ENCODE results near the gene KTN1.

Gene KTN1

GRCh38 chr14:55580470-55581341, 699 bp downstream of the KTN1 start:
- H3K9me3 ChIP-seq (ENCODE audit: control insufficient read depth, low read length), result no peaks in the 10 kb centered on the region
- H3K4me3 ChIP-seq (ENCODE audit: low read length), result peak overlapping the region; percentile 89
- no peaks in the 10 kb centered on the region for H3K36me3 ChIP-seq (ENCODE audit: control insufficient read depth, insufficient read depth, low read length)
- H3K9ac ChIP-seq (ENCODE audit: low read length), result peak overlapping the region; percentile 86
- peaks cover 33% of the 10 kb centered on the region for H3K4me1 ChIP-seq (ENCODE audit: control insufficient read depth, insufficient read depth, low read length)
- H3K27me3 ChIP-seq (ENCODE audit: control insufficient read depth, insufficient read depth, low read length), result peaks cover 7% of the 10 kb centered on the region

GRCh38 chr14:55581342-55581771, 1.4 kb downstream of the KTN1 start:
- H3K9ac ChIP-seq (ENCODE audit: low read length), result peak overlapping the region; percentile 86

DNA sequence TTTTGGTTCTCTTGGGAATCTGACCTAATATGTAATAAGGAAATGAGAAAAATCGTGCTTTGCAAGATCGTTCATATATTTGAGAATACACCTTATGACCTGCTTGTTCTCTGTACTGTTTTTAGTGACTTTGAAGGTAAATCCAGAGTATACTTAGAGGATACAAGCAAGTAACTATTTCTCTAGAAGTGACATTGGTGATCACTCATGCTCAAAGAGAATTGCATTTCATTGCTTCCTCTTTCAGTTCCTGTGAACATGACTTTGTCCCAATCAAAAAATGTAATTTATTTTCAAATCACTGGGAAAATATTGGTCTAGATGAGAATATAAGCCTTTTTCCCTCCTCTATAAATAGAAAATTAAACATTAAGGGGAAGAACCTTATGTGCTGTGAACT, 2.7 kb downstream of the KTN1 start:
- Histone ChIP-seq H3K4me1 (ENCODE audit: control insufficient read depth, insufficient read depth, low read length) (peaks cover 38% of the 10 kb centered on the region), H3K36me3 (ENCODE audit: control insufficient read depth, insufficient read depth, low read length) (no peaks in the 10 kb centered on the region), H3K4me3 (ENCODE audit: low read length) (no peak overlapping the region), H3K27me3 (ENCODE audit: control insufficient read depth, insufficient read depth, low read length) (peaks cover 7% of the 10 kb centered on the region), H3K9me3 (ENCODE audit: control insufficient read depth, low read length) (no peaks in the 10 kb centered on the region), H3K9ac (ENCODE audit: low read length) (no peak overlapping the region)

More at GRCh38 chr14:55581342-55581771, 1.4 kb downstream of the KTN1 start:
- Histone ChIP-seq H3K9me3 (ENCODE audit: control insufficient read depth, low read length) (no peaks in the 10 kb centered on the region), H3K36me3 (ENCODE audit: control insufficient read depth, insufficient read depth, low read length) (no peaks in the 10 kb centered on the region), H3K4me1 (ENCODE audit: control insufficient read depth, insufficient read depth, low read length) (peaks cover 38% of the 10 kb centered on the region), H3K27me3 (ENCODE audit: control insufficient read depth, insufficient read depth, low read length) (peaks cover 7% of the 10 kb centered on the region), H3K4me3 (ENCODE audit: low read length) (peak overlapping the region; percentile 89)

GRCh38 chr14:55583942-55584468, 4.0 kb downstream of the KTN1 start:
- H3K9me3 ChIP-seq (ENCODE audit: control insufficient read depth, low read length), result no peaks in the 10 kb centered on the region
- H3K9ac ChIP-seq (ENCODE audit: low read length), result no peak overlapping the region
- peaks cover 45% of the 10 kb centered on the region for H3K4me1 ChIP-seq (ENCODE audit: control insufficient read depth, insufficient read depth, low read length)
- H3K27me3 ChIP-seq (ENCODE audit: control insufficient read depth, insufficient read depth, low read length), result peaks cover 7% of the 10 kb centered on the region
- no peak overlapping the region for H3K4me3 ChIP-seq (ENCODE audit: low read length)
- H3K36me3 ChIP-seq (ENCODE audit: control insufficient read depth, insufficient read depth, low read length), result no peaks in the 10 kb centered on the region

GRCh38 chr14:55585854-55586253, 5.8 kb downstream of the KTN1 start:
- Histone ChIP-seq H3K4me3 (ENCODE audit: low read length) (no peak overlapping the region), H3K4me1 (ENCODE audit: control insufficient read depth, insufficient read depth, low read length) (peaks cover 45% of the 10 kb centered on the region), H3K27me3 (ENCODE audit: control insufficient read depth, insufficient read depth, low read length) (peaks cover 6% of the 10 kb centered on the region), H3K36me3 (ENCODE audit: control insufficient read depth, insufficient read depth, low read length) (no peaks in the 10 kb centered on the region), H3K9me3 (ENCODE audit: control insufficient read depth, low read length) (no peaks in the 10 kb centered on the region), H3K9ac (ENCODE audit: low read length) (no peak overlapping the region)

DNA sequence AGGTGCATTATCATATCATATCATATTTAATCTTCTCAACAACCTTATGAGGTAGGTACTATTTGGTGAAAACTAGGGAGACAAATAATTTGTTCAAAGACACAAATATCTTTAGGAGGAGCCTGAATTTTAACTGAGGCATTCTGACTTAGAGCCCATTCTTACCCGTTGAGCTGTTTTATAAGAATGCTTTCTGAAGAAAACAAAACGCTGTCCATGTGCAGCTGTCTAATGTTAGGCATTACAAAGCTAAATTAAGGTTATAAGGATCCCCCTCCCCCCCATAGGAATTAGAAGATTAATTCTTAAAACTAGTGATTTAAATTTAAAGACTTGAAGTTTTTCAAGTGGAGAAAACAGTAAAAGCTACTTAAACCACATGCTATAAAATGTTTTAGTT, 6.4 kb downstream of the KTN1 start:
- H3K9me3 ChIP-seq (ENCODE audit: control insufficient read depth, low read length), result no peaks in the 10 kb centered on the region
- H3K4me3 ChIP-seq (ENCODE audit: low read length), result no peak overlapping the region
- no peak overlapping the region for H3K9ac ChIP-seq (ENCODE audit: low read length)
- peaks cover 3% of the 10 kb centered on the region for H3K27me3 ChIP-seq (ENCODE audit: control insufficient read depth, insufficient read depth, low read length)
- H3K4me1 ChIP-seq (ENCODE audit: control insufficient read depth, insufficient read depth, low read length), result peaks cover 40% of the 10 kb centered on the region
- no peaks in the 10 kb centered on the region for H3K36me3 ChIP-seq (ENCODE audit: control insufficient read depth, insufficient read depth, low read length)

DNA sequence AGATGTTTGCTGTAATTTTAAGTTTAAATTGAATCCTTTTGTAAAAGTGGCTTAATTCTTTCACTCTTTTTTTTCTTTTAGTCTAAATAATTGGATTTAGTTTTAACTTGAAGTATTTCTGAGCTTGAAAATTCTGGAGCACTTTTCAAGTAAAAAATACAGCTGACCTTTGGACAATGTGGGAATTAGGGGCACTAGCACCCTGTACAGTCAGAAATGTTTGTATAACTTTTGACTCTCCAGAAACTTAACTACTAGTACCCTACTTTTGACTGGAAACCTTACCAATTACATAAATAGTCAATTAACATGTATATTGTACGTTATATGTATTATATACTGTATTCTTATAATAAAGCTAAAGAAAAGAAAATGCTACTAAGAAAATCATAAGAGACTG, 7.8 kb downstream of the KTN1 start:
- Histone ChIP-seq H3K27me3 (ENCODE audit: control insufficient read depth, insufficient read depth, low read length) (no peaks in the 10 kb centered on the region), H3K36me3 (ENCODE audit: control insufficient read depth, insufficient read depth, low read length) (no peaks in the 10 kb centered on the region), H3K9ac (ENCODE audit: low read length) (no peak overlapping the region), H3K4me3 (ENCODE audit: low read length) (no peak overlapping the region), H3K9me3 (ENCODE audit: control insufficient read depth, low read length) (no peaks in the 10 kb centered on the region), H3K4me1 (ENCODE audit: control insufficient read depth, insufficient read depth, low read length) (peaks cover 32% of the 10 kb centered on the region)

GRCh38 chr14:55588259-55588699, 8.3 kb downstream of the KTN1 start:
- Histone ChIP-seq H3K4me3 (ENCODE audit: low read length) (no peak overlapping the region), H3K4me1 (ENCODE audit: control insufficient read depth, insufficient read depth, low read length) (peaks cover 29% of the 10 kb centered on the region), H3K9me3 (ENCODE audit: control insufficient read depth, low read length) (no peaks in the 10 kb centered on the region), H3K36me3 (ENCODE audit: control insufficient read depth, insufficient read depth, low read length) (no peaks in the 10 kb centered on the region), H3K9ac (ENCODE audit: low read length) (no peak overlapping the region), H3K27me3 (ENCODE audit: control insufficient read depth, insufficient read depth, low read length) (no peaks in the 10 kb centered on the region)

DNA sequence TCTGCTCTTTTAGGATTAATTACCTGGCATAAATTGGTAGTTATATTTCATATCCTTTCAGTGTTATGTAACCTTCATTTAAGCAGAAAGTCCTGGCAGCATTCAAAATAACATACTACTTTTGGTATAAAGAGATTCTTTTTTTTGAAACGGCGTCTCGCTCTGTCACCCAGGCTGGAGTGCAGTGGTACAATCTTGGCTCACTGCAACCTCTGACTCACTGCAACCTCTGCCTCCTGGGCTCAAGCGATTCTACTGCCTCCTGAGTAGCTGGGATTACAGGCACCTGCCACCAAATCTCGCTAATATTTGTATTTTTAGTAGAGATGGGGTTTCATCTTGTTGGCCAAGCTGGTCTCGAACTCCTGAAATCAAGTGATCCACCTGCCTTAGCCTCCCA, 9.2 kb downstream of the KTN1 start:
- Histone ChIP-seq H3K9ac (ENCODE audit: low read length) (no peak overlapping the region), H3K9me3 (ENCODE audit: control insufficient read depth, low read length) (no peaks in the 10 kb centered on the region), H3K27me3 (ENCODE audit: control insufficient read depth, insufficient read depth, low read length) (no peaks in the 10 kb centered on the region), H3K36me3 (ENCODE audit: control insufficient read depth, insufficient read depth, low read length) (no peaks in the 10 kb centered on the region), H3K4me1 (ENCODE audit: control insufficient read depth, insufficient read depth, low read length) (peaks cover 20% of the 10 kb centered on the region), H3K4me3 (ENCODE audit: low read length) (no peak overlapping the region)

GRCh38 chr14:55592436-55592835, 12.4 kb downstream of the KTN1 start:
- Histone ChIP-seq H3K4me1 (ENCODE audit: control insufficient read depth, insufficient read depth, low read length) (peaks cover 7% of the 10 kb centered on the region), H3K36me3 (ENCODE audit: control insufficient read depth, insufficient read depth, low read length) (no peaks in the 10 kb centered on the region), H3K27me3 (ENCODE audit: control insufficient read depth, insufficient read depth, low read length) (no peaks in the 10 kb centered on the region), H3K9ac (ENCODE audit: low read length) (no peak overlapping the region), H3K9me3 (ENCODE audit: control insufficient read depth, low read length) (no peaks in the 10 kb centered on the region), H3K4me3 (ENCODE audit: low read length) (no peak overlapping the region)

DNA sequence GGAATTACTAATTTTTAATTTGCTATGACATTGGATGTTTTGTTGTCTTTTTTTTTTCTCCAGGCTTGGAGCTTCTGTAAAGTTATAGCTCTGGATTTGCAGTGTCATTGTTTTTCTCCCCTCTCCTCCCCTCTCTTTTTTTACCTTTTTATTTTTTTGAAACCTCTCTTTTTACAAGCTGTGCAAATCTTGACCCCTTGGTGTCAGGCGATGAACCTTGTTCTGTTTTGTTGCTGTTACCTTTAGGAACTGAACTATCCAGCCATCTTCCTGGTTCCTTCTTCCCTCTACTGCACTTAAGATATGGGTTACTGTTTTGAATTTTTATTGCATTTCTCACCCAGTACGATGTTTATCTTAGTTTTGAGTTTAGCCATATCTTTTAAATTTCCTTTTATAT, 13.7 kb downstream of the KTN1 start:
- H3K4me1 ChIP-seq (ENCODE audit: control insufficient read depth, insufficient read depth, low read length), result no peaks in the 10 kb centered on the region
- H3K9me3 ChIP-seq (ENCODE audit: control insufficient read depth, low read length), result no peaks in the 10 kb centered on the region
- H3K36me3 ChIP-seq (ENCODE audit: control insufficient read depth, insufficient read depth, low read length), result no peaks in the 10 kb centered on the region
- H3K9ac ChIP-seq (ENCODE audit: low read length), result no peak overlapping the region
- H3K27me3 ChIP-seq (ENCODE audit: control insufficient read depth, insufficient read depth, low read length), result no peaks in the 10 kb centered on the region
- no peak overlapping the region for H3K4me3 ChIP-seq (ENCODE audit: low read length)

DNA sequence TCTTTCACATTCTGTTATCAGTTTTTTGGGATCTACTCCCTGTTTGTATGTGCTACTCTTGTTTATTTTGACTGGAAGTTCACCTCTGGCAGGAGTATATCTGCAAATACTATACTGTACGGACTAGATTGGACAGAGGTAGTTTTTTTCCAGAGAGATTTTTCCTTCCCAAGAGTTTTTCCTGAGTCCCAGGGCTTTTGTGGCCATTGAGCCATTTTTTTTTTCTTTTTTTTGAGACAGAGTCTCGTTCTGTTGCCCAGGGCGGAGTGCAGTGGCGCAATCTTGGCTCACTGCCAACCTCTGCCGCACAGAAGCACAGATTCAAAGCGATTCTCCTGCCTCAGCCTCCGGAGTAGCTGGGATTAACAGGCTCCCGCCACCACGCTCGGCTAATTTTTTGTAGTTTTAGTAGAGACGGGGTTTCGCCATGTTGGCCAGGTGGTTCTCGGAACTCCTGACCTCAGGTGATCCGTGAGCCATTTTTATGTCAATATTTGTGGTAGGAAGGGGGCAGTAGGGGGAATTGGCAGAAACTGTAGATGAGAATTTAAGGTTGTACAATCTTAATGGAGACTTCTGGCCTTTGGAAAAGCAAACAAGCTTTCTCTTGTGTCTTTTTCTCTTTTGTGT, 19.4 kb downstream of the KTN1 start:
- no peaks in the 10 kb centered on the region for H3K36me3 ChIP-seq (ENCODE audit: control insufficient read depth, insufficient read depth, low read length)
- no peaks in the 10 kb centered on the region for H3K9me3 ChIP-seq (ENCODE audit: control insufficient read depth, low read length)
- H3K9ac ChIP-seq (ENCODE audit: low read length), result no peak overlapping the region
- H3K4me3 ChIP-seq (ENCODE audit: low read length), result no peak overlapping the region
- H3K4me1 ChIP-seq (ENCODE audit: control insufficient read depth, insufficient read depth, low read length), result no peaks in the 10 kb centered on the region
- H3K27me3 ChIP-seq (ENCODE audit: control insufficient read depth, insufficient read depth, low read length), result peaks cover 18% of the 10 kb centered on the region
